Stimulated activated CD8-positive, alpha-beta memory T cell treated with anti-CD3 and anti-CD28 coated beads, Interleukin-7, amount 100 ng/mL, for 1 hour (primary cell): Measurements from ENCODE around the gene ADORA1.

Source experiments
- DNase-seq, 2 donors: peaks; one replicate each; pipeline ENCODE4 v3.0.0-alpha.2; 2020; ENCODE audit warnings: low read depth in 2 of 2

Gene ADORA1

DNA sequence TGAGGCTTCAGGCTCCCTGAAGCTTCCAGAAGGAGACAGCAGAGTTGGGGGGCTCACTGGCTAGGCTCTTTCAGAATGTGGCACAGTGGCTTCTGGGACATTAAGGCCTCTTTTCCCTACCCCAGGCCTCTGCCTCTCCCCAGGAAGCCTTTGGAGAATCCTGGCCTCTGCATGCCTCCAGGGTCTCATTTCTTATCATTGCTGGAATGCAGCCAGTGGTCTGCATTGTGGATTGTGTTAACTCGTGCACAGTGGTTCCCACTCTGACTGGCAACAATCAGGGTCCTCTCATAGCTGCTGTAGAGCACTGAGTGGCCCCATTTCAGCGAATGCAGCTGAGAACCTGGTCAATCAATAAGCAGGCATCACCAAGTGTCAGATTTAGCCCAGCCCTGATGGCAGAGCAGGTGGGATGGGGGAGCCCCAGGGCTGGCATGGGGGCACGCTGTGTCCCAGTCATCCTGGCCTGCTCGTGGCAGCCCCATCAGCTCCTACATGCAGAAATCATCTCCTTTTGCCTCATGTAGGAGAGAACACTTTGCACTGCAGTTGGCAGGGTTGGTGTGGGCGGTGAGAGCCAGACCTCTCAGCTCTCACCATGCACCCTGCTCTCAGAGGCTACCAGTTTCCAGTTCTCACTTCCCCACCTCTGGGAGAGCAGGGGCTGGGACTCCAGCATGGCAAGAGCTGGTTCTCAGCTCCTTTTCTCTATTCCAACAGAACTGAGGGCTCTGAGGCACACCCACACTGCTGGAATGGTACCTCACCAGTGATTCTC lies 13.4 kb downstream of the ADORA1 start:
- no peak for DNase-seq

DNA sequence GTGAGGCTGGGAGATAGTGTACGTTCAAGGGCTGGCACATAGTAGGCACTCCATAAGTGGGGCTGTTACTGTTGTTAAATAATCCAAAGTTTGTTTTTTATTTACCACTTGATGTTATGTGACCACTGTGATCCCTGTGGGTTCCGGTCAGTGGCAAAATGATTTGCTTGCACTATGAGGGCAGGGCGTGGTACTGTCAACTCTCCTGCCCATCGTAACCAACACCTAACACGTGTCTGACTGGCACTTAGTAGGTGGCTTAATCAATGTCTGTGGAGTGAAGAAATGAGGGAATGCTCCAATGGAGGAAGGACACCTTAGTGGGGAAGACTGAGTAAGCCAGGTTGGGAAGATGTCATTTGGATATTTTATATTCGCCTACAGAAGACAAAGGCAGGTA lies 14.6 kb downstream of the ADORA1 start:
- no peak for DNase-seq

DNA sequence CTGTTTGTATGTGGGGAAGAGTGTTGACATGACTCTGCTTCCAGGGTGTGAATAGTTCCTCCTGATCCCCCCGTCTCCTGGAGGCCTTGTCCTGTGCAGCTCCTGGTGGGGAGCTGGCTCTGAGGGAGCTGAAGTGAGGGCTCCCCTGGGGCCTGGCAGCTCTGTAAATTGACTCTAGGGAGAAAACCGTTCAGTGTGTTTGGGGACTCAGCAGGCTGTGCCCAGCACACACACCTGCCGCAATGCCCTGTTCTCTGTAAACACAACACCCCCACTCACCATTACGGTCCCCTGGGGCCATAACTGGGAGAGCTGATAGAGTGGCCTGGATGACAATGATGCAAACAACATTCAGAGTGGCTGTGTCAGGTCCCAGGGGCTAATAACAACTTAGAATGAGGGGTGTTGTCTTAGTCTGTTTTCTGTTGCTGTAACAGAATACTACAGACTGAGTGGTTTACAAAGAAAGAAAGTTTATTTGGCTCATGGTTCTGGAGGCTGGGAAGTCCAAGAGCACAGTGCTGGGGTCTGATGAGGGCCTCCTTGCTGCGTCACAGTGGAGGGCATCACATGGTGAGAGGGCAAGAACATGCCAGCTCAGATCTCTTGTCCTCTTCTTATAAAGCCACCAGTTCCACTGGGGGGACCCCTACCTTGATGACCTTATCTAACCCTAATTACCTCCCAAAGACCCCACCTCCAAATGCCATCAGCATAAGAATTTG lies 15.3 kb downstream of the ADORA1 start:
- DNase-seq, result no peak

DNA sequence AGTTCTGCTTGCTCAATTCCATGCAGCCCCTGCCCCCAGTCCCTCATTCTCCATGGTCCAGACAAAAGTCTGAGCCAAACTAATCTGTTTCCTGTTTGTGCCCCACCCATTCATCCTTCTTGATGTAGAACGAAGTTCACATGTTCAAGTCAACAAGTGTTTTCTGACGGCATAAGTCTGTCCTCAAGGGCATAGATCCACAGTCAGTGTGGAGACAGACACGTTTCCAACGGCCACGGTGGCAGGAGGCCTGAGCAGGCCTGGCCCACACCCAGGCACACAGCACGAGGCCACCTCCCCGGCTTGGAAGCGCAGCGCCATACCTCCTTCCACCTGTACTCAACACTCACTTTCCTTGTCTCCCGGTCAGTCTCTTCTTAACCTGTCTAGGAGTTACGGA lies 16.1 kb downstream of the ADORA1 start:
- DNase-seq, result no peak

DNA sequence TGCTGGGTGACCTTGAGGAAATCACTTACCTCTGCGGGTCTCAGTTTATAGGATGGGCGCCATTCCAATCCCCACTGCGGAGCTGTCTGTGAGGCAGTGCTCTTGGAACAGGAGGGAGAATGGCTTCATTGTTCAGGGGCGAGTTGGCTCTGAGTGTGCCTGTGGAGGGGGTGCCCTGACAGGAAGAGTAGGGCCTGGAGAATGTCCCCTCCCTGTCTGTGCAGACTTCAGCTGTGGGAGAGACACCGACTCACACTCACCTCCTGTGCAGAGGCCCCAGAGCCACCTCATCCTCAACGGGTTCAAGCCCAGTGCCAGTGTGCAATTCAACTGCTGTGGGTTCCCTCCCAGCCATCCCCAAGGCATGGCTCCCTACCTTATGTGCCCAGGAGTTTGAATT lies 17.1 kb downstream of the ADORA1 start:
- DNase-seq, result no peak

DNA sequence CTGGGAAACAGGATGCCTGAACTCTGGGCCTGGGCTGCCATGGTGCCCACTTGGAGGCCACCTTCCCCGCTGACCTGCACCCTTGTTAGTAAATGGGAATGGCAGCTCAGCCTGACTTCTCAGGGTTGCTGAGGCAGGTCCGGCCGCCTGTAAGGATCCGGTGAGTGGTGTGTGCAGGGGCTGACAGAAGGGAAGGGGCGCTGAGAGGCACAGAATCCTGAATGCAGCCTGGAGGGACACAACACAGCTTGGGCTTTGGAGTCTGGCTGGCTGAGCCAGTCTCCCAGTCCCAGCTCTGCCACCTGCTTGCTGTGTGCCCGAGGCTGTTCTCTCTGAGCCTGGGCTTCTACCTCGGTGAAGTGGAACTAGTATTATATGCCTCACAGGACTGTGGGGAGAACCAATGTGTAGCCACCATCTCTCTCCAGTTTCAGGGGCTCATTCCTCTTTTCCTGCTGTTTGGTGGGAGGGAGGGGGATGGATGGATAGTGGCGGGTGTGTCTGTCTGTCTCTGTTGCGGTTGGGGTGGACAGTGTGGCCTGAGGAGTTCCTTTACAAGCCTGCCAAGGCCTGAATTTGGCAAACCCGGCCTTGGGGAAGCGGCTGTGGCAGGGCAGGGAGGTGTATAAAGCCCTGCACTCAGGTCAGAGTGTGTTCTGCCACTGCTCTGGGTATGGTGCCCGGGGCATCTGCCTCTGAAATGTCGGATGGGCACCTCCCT lies 18.0 kb downstream of the ADORA1 start:
- no peak for DNase-seq

DNA sequence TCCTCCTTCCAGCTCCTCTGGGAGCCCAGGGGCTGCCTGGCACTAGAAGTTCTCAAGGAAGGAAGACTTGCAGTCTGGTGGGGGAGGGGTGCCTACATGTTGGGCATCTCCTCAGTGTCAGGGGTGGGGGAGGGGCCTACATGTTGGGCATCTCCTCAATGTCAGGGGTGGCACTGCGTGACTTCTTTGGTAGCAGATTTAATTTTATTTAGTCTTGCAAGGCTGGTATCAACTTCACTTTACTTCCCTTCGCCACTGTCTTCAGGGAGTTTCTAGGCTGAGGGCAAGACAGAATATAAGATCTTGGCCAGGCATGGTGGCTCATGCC lies 18.5 kb downstream of the ADORA1 start:
- DNase-seq, result no peak

DNA sequence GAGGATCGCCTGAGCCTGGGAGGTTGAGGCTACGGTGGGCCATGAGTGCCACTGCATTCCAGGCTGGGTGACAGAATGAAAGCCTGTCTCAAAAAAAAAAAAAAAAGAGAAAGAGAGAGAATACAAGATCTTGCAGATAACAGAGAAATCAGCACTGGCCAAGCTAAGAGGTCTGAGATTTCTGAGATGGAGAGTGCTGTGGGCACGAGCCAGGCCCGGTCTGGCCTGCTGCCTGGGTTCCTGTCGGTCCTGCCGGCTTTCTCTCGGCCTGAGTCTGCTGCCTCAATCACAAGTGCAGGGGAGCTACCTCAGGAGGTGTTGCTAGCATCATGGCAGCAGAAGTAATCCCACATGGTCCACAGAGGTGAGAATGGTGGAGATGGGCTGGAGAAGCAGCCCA lies 19.0 kb downstream of the ADORA1 start:
- DNase-seq, result no peak

DNA sequence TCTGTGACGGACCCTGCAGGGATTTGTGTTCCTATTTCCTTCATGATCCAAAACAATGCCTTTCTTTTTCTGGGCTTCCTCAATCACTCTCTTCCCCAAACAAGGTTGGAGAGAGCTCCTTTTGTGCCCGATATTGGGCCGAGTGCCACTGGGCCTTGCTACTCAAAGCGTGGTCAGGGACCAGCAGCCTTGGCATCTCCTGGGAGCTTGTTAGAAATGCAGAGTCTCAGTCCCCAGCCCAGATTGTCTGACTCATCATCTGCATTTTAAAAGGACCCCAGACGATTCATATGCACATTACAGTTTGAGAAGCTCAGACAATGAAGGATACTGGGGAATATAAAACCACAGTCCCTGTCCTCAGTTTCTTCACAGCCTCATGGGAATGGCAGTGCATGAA lies 19.9 kb downstream of the ADORA1 start:
- no peak for DNase-seq

DNA sequence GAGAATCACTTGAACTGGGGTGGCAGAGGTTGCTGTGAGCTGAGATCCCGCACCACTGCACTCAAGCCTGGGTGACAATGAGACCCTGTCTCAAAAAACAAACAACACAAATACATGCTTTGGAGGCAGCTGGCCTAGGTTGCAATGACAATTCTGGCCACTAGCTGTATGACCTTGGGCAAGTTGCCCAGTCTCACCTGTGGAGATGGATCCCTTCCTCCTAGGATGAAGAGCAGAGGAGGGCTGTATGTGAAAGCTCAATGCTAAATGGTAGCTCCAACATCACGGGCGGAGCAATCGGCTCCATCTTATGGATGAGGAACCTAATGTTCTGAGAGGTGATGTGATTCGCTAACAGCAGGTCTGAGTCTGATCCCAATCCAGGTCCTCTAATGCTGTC lies 20.6 kb downstream of the ADORA1 start:
- DNase-seq, result no peak

DNA sequence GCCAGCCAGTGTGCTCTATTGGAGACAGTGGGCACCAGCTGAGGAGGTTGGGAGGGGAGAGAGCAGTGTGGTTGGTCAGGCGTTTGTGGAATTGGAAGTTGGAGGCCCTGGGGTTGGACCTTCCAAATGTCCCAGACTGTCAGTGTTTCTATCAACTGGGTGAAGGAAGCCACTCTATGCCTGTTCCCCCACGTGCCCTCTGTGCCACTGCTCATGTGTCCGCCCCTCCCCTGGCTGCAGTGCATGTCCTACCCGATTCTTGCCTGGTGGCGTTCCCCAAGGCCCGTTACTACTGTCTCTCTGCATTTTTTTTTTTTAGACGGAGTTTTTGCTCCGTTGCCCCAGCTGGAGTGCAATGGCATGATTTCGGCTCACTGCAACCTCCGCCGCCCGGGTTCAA lies 21.1 kb downstream of the ADORA1 start:
- DNase-seq, result no peak

DNA sequence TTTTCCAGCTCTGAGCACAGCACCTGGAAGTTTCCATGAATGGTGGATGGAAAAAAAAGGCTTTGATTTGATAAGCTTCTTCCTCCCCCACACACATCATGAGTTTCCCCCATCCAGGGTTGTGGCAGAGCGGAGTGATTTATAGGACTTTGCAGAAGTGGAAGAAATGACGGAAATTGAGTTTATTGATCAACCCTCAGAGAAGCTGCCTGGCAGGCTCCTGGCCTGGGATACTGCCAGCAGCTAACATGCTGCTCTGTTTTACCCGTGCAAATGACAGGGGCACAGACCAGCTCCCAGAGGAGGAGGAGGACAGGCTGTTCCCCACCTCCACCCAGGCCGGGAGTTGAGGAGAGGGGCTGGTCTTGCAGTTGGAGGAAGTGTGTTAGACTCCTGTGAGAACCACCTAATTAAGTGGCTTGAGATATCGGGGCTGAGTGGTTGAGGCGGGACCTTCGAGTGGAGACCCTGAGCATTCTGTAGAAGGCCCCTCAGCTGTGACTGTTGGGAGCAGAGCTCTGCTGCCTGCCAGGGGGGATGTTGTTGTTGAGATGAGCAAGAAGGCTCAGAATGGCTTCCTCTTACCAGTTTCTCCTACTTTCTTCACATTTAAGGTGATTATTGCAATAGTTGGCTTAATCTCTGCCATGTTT lies 21.8 kb downstream of the ADORA1 start:
- DNase-seq, result no peak

DNA sequence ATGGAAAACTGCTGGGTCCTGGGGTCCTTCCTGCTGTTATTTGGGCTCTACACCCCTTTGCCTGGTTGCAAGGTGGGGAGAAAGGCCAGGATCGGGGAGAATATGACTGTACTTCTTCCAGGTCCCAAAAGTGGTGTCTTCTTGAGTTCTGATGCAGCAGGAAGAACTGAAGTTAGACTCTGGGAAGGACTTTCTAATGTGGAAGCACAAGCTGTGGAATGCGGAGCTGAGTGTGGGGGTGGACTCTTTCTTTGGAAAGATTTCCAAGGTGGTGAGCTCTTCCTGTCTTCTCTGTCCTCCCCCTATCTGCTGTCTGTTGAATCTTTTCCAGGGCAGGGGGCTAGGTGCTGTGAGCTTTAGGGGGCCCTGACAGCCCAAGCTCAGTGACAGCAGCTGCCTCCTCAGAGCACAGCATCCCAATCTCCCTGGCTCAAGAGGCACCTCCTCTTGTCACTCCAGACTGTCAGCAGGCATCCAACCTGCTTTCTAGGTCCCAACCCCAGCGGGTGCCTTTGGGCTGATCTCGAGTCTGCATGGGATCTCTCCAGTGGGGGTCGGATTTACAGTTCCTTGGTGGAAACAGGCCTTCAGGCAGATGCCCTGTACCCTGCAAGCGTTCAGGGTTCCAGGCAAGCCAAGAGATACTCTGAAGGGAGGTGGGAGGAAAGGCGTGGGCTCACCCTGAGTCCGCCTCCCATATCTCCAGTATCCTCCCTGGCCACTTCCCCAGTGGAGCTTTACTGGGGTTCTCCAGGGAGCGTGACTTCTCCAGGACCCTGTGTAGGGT lies 23.2 kb downstream of the ADORA1 start:
- no peak for DNase-seq

DNA sequence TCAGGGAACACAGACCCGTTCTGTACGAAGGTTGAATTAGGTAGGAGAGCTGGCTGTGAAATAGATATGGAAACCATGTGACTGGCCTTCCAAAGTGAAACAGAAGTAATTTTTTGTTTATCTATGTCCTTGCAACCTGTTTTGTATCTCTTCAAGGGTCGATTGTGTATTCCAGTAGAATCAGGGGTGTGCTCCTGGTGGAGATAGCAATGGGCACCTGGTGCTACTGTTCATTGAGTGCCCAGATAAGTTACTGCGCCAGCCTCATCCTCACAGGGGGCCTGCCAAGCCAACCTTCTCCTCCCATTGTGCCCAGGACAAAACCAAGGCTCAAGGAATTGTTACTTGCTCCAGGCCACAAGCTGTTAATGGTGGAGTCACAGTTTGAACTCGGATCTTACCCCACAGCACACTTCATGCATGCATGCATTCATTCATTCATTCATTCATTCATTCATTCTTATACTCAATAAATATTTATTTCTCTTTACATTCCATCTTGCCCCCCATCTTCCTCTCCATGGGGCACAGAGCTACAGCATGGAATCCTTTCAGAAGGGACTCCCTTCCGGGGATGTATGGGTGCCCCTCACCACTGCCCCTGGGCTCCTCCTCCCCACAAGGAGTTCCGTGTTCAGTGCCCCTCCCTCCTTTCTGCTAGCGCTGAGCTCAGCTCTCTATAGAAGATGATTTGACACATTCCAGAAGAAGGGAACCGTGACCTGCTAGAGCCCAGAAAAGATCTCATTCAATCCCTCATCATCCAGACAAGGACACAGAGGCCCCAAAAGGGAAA lies 24.0 kb downstream of the ADORA1 start:
- no peak for DNase-seq

DNA sequence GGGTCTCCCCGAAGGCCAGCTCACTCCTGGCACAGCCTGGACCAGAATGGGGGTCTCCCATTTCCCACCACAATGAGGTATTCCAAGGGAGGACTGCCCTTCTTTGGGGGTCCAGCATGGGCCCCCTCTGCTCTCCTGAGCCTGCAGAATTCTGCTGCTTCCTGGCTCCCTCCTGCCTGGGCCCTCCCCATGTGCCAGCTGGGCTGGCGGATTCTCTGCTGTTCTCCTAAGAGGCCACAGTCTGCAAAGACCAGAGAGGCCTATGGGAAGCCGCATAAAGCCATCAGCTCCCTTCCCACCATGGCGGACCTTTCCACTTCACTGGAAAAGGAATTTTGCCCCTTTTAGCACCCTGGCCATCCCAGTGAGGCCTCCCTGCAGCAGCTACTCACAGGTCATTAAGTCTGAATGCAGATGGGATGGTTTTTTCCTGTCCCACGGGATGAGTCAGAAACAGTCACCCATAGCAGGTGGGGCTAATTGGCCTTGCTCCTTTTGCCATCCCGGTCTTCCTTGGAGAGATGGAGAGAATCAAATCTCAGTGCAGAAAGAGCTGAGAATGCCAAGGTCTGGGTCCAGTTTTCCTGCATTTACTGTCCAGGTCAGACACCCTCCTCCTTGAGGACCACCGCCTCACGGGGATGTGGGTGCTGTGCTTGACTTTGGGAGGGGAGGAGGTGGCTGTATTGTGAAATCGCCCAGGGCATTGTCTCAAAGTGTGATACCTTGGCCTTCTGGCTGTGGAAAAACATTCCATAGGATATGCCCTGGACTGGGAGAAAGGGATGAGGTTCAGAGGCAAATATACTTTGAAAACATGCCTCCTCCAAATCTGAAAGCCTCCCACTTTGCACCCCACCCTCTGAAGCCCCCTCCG lies 24.9 kb downstream of the ADORA1 start:
- no peak for DNase-seq

DNA sequence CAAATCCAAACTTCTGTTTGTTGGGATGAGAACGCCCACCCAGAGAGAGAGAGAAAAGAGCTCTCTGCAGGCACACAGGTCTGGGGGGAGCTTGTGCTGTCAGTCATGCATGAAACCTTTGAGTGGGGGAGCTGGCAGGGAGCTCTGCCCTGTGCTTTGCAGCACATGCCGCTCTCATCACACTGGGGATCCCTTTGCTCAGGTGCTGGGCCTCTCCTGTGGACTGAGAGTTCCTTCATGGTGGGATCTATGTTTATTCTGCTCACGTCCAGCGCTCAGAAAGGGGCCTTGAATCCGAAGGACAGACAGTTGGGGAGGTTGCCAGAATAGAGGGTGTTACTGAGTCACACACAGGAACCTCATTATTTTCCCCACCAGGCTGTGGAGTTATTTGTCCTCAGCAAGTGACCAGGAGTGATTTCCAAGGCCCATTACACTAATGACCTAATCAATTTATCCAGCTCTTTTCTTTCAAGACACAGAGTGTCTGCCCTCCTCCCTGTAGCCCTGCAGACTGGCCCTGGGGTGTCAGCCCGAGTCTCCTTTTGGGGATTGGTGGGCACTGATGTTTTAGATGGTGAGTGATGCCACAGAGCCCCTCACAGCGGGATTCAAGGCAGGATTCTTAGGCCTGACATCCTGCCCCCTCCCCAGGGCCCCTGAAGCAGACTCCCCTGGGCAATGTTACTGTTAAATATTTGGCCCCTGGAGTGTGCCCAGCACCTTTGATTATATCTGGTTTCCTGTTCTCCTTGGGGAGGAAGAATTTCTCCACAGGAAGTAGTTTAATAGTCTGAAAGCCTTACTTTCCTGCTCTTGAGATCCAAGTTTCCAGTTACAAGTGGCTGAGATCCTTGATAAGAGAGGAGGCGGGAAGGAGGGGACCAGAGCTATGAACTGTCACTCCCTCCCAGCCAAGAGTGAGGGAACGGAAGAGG lies 25.8 kb downstream of the ADORA1 start:
- no peak for DNase-seq

DNA sequence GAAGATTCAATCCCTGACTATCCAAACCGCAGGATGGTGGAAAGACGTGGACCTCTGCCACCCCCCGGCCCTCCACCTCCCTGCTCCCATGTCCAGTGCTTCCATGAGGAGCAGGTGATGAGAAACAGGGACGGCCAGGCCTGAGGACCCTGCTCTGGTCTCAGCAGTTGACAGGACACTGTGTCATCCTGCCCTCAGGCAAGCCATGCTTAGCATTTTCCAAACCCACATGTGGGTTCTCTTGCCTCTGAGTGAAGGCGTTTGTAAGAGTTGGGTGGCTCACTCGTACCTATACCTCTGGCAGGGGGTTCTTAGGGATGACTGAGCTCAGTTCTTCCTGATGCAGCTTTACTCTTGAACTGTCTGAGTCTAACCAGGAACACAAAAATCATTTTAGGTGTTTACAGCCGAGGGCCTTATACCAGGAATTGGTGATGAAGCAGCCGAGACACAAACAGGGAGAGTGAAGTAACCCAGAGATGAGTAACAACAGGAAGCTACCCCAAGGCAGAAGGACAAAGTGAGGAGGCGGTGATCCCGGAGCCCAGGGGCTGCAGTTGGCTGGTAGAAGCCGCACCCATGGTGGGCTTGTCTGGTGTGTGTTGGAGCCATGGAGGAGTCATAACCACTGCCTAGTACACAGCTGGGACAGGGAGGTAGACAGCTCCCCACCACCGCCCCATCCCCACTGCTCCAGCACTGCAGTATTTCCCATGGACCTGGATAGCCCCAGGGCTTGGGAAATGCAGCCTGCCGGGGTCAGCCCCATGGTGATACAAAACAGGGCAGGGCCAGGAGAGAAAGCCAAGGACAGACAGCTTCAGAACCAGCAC lies 26.7 kb downstream of the ADORA1 start:
- DNase-seq, result no peak

DNA sequence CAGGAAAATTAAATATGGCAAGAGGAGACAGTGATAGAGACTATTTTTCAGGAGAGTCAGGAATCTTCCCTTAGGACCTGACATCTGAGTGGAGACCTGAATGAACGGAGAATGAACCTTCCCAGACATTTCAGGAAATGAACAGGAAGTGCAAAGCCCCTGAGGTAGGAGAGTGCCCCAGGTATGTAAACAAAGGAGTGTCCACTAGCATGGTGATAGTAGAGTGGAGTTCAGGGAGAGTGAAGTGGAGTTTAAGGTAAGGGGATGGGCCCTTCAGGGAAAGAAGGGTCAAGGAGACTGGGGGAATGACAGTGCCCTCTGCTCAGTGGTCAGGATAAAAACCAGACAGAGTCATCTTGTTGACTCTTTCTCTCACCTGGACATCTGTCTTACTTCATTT lies 28.8 kb downstream of the ADORA1 start:
- no peak for DNase-seq
